Fibroblast of the aortic adventitia (primary cell): Measurements from ENCODE around the gene ARMC2. TPM values are rescaled to one million over a fixed set of nuclear protein-coding genes. Genes with fewer than 3 reads are reported as not detected.

Experiments used
- DNase-seq: peaks from one replicate; pipeline ENCODE4 v3.0.0-alpha.2; 2010; ENCODE audit warnings: low read depth
- H3K4me3 ChIP-seq: 2 replicates; pipeline ENCODE4 v1.5.1; 2011; ENCODE audit warnings: low read depth, mild to moderate bottlenecking, control low read depth, low read length, moderate library complexity
- CTCF ChIP-seq: IDR thresholded peaks from 2 replicates; pipeline ENCODE4 v1.5.1; 2011; ENCODE audit warnings: mild to moderate bottlenecking, low read length, control low read depth, inconsistent platforms; ENCODE audit not compliant: insufficient read depth
- total RNA-seq: library from RNA; depleted of rRNA; stranded (reverse); fragments of >200 nt; gene quantifications from 2 replicates; pipeline ENCODE4 v1.2.3, GENCODE V29; 2012; ENCODE audit warnings: low replicate concordance

The ARMC2 gene
- total RNA-seq, 1 donor, result 2.5 TPM

- no peak for TF ChIP-seq CTCF
- H3K4me3 ChIP-seq, result no peak overlapping the region
- DNase-seq, result no peak
These were observed 26.9 kb downstream of the ARMC2 start for GRCh38 chr6:108875161-108875555.

- DNase-seq, result peak; percentile 90
- H3K4me3 ChIP-seq, result no peak overlapping the region
- TF ChIP-seq CTCF, result no peak
These were observed 29.0 kb downstream of the ARMC2 start for GRCh38 chr6:108877046-108877751.

- TF ChIP-seq CTCF, result no peak
- no peak for DNase-seq
- H3K4me3 ChIP-seq, result no peak overlapping the region
These were observed 30.7 kb downstream of the ARMC2 start for GRCh38 chr6:108878942-108879341.

GRCh38 chr6:108883172-108883571, 35.0 kb downstream of the ARMC2 start:
- DNase-seq, result no peak
- no peak for TF ChIP-seq CTCF
- no peak overlapping the region for H3K4me3 ChIP-seq

- DNase-seq, result no peak
- no peak overlapping the region for H3K4me3 ChIP-seq
- TF ChIP-seq CTCF, result no peak
These were observed 36.2 kb downstream of the ARMC2 start for GRCh38 chr6:108884211-108885059.

- DNase-seq, result no peak
- no peak overlapping the region for H3K4me3 ChIP-seq
- TF ChIP-seq CTCF, result no peak
These were observed 39.8 kb downstream of the ARMC2 start for GRCh38 chr6:108888052-108888451.
